H1 (cell line): Measurements from ENCODE around the gene AATK. TPM values are rescaled to one million over a fixed set of nuclear protein-coding genes. Genes with fewer than 3 reads are reported as not detected.

Source experiments
- BCL11A ChIP-seq, 2 experiments: IDR thresholded peaks; one replicate each; pipeline ENCODE4 v1.6.1; 2011; ENCODE audit warnings: low read depth in 2 of 2, low read length in 2 of 2, mild to moderate bottlenecking in 2 of 2
- CEBPB ChIP-seq: IDR thresholded peaks from 2 replicates; pipeline ENCODE4 v1.6.1; 2012; ENCODE audit warnings: low read depth, low read length
- CHD2 ChIP-seq: IDR thresholded peaks from 2 replicates; pipeline ENCODE4 v1.6.1; 2012; ENCODE audit warnings: low read length, improper control_type of control experiment
- KDM4A ChIP-seq: IDR thresholded peaks from one replicate; pipeline ENCODE4 v1.7.1; 2012; ENCODE audit warnings: low read depth, mild to moderate bottlenecking, moderate library complexity, low read length, inconsistent platforms; ENCODE audit not compliant: severe bottlenecking
- NANOG ChIP-seq: IDR thresholded peaks from 2 replicates; pipeline ENCODE4 v1.6.1; 2011; ENCODE audit warnings: low read length, low read depth, mild to moderate bottlenecking, inconsistent platforms; ENCODE audit not compliant: insufficient read depth, poor library complexity, severe bottlenecking
- RBBP5 ChIP-seq: IDR thresholded peaks from 2 replicates; pipeline ENCODE4 v1.7.1; 2012; ENCODE audit warnings: low read depth, mild to moderate bottlenecking, inconsistent platforms, low read length, moderate library complexity, borderline replicate concordance
- RNF2 ChIP-seq: fragments of 200-900, 300-1000 bp; sonication (generic); IDR thresholded peaks from 2 replicates; pipeline ENCODE4 v1.7.1; 2016; ENCODE audit warnings: borderline replicate concordance, low read depth, mild to moderate bottlenecking, antibody characterized with exemption, low read length; ENCODE audit not compliant: poor library complexity, severe bottlenecking; ENCODE audit errors: missing control alignments
- SAP30 ChIP-seq: fragments of 300-600 bp; sonication (generic); IDR thresholded peaks from 2 replicates; pipeline ENCODE4 v1.7.1; 2012; ENCODE audit warnings: low read length, moderate library complexity, mild to moderate bottlenecking, inconsistent platforms; ENCODE audit not compliant: insufficient read depth, insufficient replicate concordance
- polyA plus RNA-seq, 7 experiments: library from polyadenylated mRNA; depleted of rRNA in 3 of 7; stranded (reverse) in 5 of 7; unstranded in 2 of 7; fragments of >200 nt in 5 of 7; fragments of 200-250 nt in 2 of 7; gene quantifications; 1 replicate in 5 of 7; 2 replicates in 1 of 7; 4 replicates in 1 of 7; pipeline versions ENCODE4 v1.2.1 to v1.2.3, GENCODE V29; 2011 to 2013; ENCODE audit warnings: missing spikeins in 2 of 7, mixed read lengths in 2 of 7
- total RNA-seq: library from RNA; stranded (reverse); fragmentation: NEBNext Ultra II Directional; extraction: Animal tissue kit (Norgen Biotek cat#: 25700); gene quantifications from 2 replicates; pipeline ENCODE4 v1.2.1, GENCODE V29; 2021

The AATK gene
- total and polyA plus RNA-seq, 2 of the 8 experiments (the other 6 are each of a cell fraction or from before 2014, with no cell fraction given), result 1.7 to 3.5 TPM

GRCh38 chr17:81102352-81102751 is 63.7 kb downstream of the AATK start (continued):
- no peak for TF ChIP-seq SAP30
- TF ChIP-seq RBBP5, result no peak
- no peak for TF ChIP-seq CEBPB
- no peak for TF ChIP-seq RNF2
- TF ChIP-seq NANOG, result no peak
- no peak for TF ChIP-seq CHD2
- TF ChIP-seq KDM4A, result no peak
- no peak for TF ChIP-seq BCL11A (IDR thresholded peaks at IDR 0.05; ENCODE audit: low read depth in 2 of 2, low read length in 2 of 2)
